IMR-90 (cell line): ENCODE data around the gene MIXL1. TPM values are rescaled to one million over a fixed set of nuclear protein-coding genes. Genes with fewer than 3 reads are reported as not detected.

ENCODE experiments used
- ATAC-seq: fragments of 200-7000 bp; cut with Tn5 transposase; 2 replicates; pipeline ENCODE4 v1.9.1; 2020; ENCODE audit warnings: low read depth, mild to moderate bottlenecking, moderate library complexity
- BruUV-seq: library from RNA; stranded (reverse); fragments of 400-500 nt; replicated peaks from 2 replicates; lab custom pipeline; 2021; lab: Mats Ljungman, UMichigan
- CTCF ChIA-PET: fragments of 300-600 bp; formaldehyde crosslinking; extraction: SDS; loops from one replicate; lab custom pipeline; 2021; ENCODE audit warnings: antibody characterized with exemption; lab: Yijun Ruan, JAX
- POLR2A ChIA-PET: fragments of 300-600 bp; sonication (Branson Sonifier 250); formaldehyde crosslinking; loops from one replicate; lab custom pipeline; 2022; ENCODE audit warnings: antibody characterized with exemption; ENCODE audit not compliant: unreplicated experiment; lab: Charles Lee
- DNase-seq: peaks from one replicate; pipeline ENCODE4 v3.0.0; 2013
- H2AFZ ChIP-seq: replicated peaks from 2 replicates; pipeline ENCODE3; 2013; ENCODE audit warnings: low read length, mild to moderate bottlenecking; ENCODE audit not compliant: poor library complexity
- H2AK5ac ChIP-seq: 2 replicates; pipeline ENCODE4 v1.6.1; 2013; ENCODE audit warnings: low read depth, low read length, inconsistent platforms
- H2AK9ac ChIP-seq: replicated peaks from 2 replicates; pipeline ENCODE3; 2013; ENCODE audit warnings: mild to moderate bottlenecking, low read depth, low read length, moderate library complexity; ENCODE audit not compliant: poor library complexity
- H2BK120ac ChIP-seq: 2 replicates; pipeline ENCODE4 v1.6.1; 2013; ENCODE audit warnings: low read depth, low read length, inconsistent platforms
- H2BK15ac ChIP-seq: 3 replicates; pipeline ENCODE4 v1.6.1; 2013; ENCODE audit warnings: low read depth, low read length, inconsistent platforms
- H2BK20ac ChIP-seq: 2 replicates; pipeline ENCODE4 v1.6.1; 2013; ENCODE audit warnings: low read depth, mild to moderate bottlenecking, inconsistent platforms, low read length, moderate library complexity
- H2BK5ac ChIP-seq: 2 replicates; pipeline ENCODE4 v1.6.1; 2013; ENCODE audit warnings: mild to moderate bottlenecking, low read depth, low read length, inconsistent platforms; ENCODE audit not compliant: poor library complexity, severe bottlenecking
- H3K14ac ChIP-seq: replicated peaks from 2 replicates; pipeline ENCODE4 v1.6.1; 2013; ENCODE audit warnings: low read depth, low read length, inconsistent platforms
- H3K18ac ChIP-seq: 2 replicates; pipeline ENCODE4 v1.6.1; 2013; ENCODE audit warnings: low read depth, low read length, control low read depth
- H3K23ac ChIP-seq: 2 replicates; pipeline ENCODE4 v1.6.1; 2013; ENCODE audit warnings: low read depth, low read length, inconsistent platforms
- H3K27ac ChIP-seq: 2 replicates; pipeline ENCODE4 v1.5.1; 2013; ENCODE audit warnings: mild to moderate bottlenecking, control low read depth, low read length; ENCODE audit not compliant: insufficient read depth
- H3K27me3 ChIP-seq: 2 replicates; pipeline ENCODE4 v1.6.1; 2013; ENCODE audit warnings: low read length; ENCODE audit not compliant: control insufficient read depth, insufficient read depth
- H3K36me3 ChIP-seq: 2 replicates; pipeline ENCODE4 v1.6.1; 2013; ENCODE audit warnings: low read length, mixed read lengths; ENCODE audit not compliant: control insufficient read depth, insufficient read depth
- H3K4ac ChIP-seq: 2 replicates; pipeline ENCODE4 v1.6.1; 2013; ENCODE audit warnings: low read depth, low read length, inconsistent platforms
- H3K4me1 ChIP-seq: 2 replicates; pipeline ENCODE4 v1.6.1; 2013; ENCODE audit warnings: low read length, mixed read lengths; ENCODE audit not compliant: control insufficient read depth, insufficient read depth
- H3K4me2 ChIP-seq: 2 replicates; pipeline ENCODE4 v1.6.1; 2013; ENCODE audit warnings: low read depth, mild to moderate bottlenecking, control low read depth, low read length, moderate library complexity
- H3K4me3 ChIP-seq: 2 replicates; pipeline ENCODE4 v1.5.1; 2013; ENCODE audit warnings: low read depth, mild to moderate bottlenecking, control low read depth, low read length, moderate library complexity; ENCODE audit not compliant: insufficient read depth
- H3K56ac ChIP-seq: 2 replicates; pipeline ENCODE4 v1.6.1; 2013; ENCODE audit warnings: low read length, inconsistent platforms; ENCODE audit not compliant: insufficient read depth; ENCODE audit errors: extremely low read depth
- H3K79me1 ChIP-seq, 2 experiments: 2 replicates each; pipeline ENCODE4 v1.6.1; 2013; ENCODE audit warnings: low read length in 2 of 2, inconsistent platforms in 1 of 2, low read depth in 1 of 2
- H3K9ac ChIP-seq: 2 replicates; pipeline ENCODE4 v1.6.1; 2013; ENCODE audit warnings: low read depth, low read length, control low read depth
- H3K9me1 ChIP-seq: 2 replicates; pipeline ENCODE4 v1.6.1; 2013; ENCODE audit warnings: low read length, inconsistent platforms; ENCODE audit not compliant: insufficient read depth
- H3K9me3 ChIP-seq: 2 replicates; pipeline ENCODE4 v1.6.1; 2013; ENCODE audit warnings: low read length; ENCODE audit not compliant: control insufficient read depth, insufficient read depth
- H4K20me1 ChIP-seq: 2 replicates; pipeline ENCODE4 v1.6.1; 2013; ENCODE audit warnings: low read length, inconsistent platforms; ENCODE audit not compliant: insufficient read depth
- H4K5ac ChIP-seq: 2 replicates; pipeline ENCODE4 v1.6.1; 2013; ENCODE audit warnings: mild to moderate bottlenecking, low read depth, low read length, control low read depth
- H4K8ac ChIP-seq, 2 experiments: 2 replicates each; pipeline ENCODE4 v1.6.1; 2013; ENCODE audit warnings: low read depth in 2 of 2, low read length in 2 of 2, control low read depth in 1 of 2, inconsistent platforms in 1 of 2
- H4K91ac ChIP-seq: 2 replicates; pipeline ENCODE4 v1.6.1; 2013; ENCODE audit warnings: low read depth, low read length, inconsistent platforms; ENCODE audit not compliant: insufficient read depth
- MAFK ChIP-seq: IDR thresholded peaks from 2 replicates; pipeline ENCODE4 v1.6.1; 2012; ENCODE audit warnings: low read depth, low read length, improper control_type of control experiment
- MAZ ChIP-seq: IDR thresholded peaks from 2 replicates; pipeline ENCODE4 v1.6.1; 2012; ENCODE audit warnings: low read depth, mild to moderate bottlenecking, low read length, improper control_type of control experiment, moderate library complexity, borderline replicate concordance
- POLR2A ChIP-seq: IDR thresholded peaks from 2 replicates; pipeline ENCODE4 v1.6.1; 2012; ENCODE audit warnings: mild to moderate bottlenecking, low read depth, low read length
- RAD21 ChIP-seq: IDR thresholded peaks from 2 replicates; pipeline ENCODE4 v1.6.1; 2012; ENCODE audit warnings: low read length, improper control_type of control experiment
- RCOR1 ChIP-seq: IDR thresholded peaks from 2 replicates; pipeline ENCODE4 v1.6.1; 2012; ENCODE audit warnings: mild to moderate bottlenecking, low read length, improper control_type of control experiment; ENCODE audit not compliant: insufficient replicate concordance
- RFX5 ChIP-seq: IDR thresholded peaks from 2 replicates; pipeline ENCODE4 v1.8.0; 2012; ENCODE audit warnings: low read depth, mild to moderate bottlenecking, low read length, moderate library complexity
- WGBS, 2 experiments: methylation state at CpG; one replicate each; pipeline versions ENCODE4 v1.1.5 to v1.1.7; 2013; ENCODE audit warnings: missing lambda C conversion rate in 2 of 2; ENCODE audit not compliant: insufficient read length in 1 of 2; ENCODE audit errors: extremely low coverage in 2 of 2; 5-methylcytosine and 5-hydroxymethylcytosine counted together
- dilution Hi-C: fragments of 300-500 bp; cut with HindIII; formaldehyde crosslinking; loops from one replicate; pipeline ENCODE4 v1.14.3; 2018; ENCODE audit warnings: low sequenced_read_pairs; ENCODE audit not compliant: unreplicated experiment
- in situ Hi-C: fragments of 300-500 bp; cut with MboI; formaldehyde crosslinking; loops from 3 replicates; pipeline ENCODE4 v1.14.3; 2019; ENCODE audit warnings: low sequenced_read_pairs, inconsistent platforms, mixed read lengths
- intact Hi-C: fragments of 100-400 bp; cut with micrococcal nuclease; formaldehyde crosslinking; loops from 2 replicates; pipeline ENCODE4 v1.10.0; 2022
- polyA plus RNA-seq, 3 experiments: library from polyadenylated mRNA; depleted of rRNA; stranded (reverse); fragments of >200 nt; gene quantifications; 2 replicates each; pipeline ENCODE4 v1.2.3, GENCODE V29; 2012; ENCODE audit warnings: low replicate concordance in 1 of 3
- total RNA-seq: library from RNA; depleted of rRNA; stranded (reverse); fragments of >200 nt; gene quantifications from 2 replicates; pipeline ENCODE4 v1.2.3, GENCODE V29; 2012
- TF ChIP-seq, protein P1 (sequence below): conservative IDR thresholded peaks from 2 replicates; pipeline ENCODE4 v1.5.1; 2012; ENCODE audit warnings: mild to moderate bottlenecking, low read depth, low read length, improper control_type of control experiment
- TF ChIP-seq, protein P2 (sequence below): fragments of 150-350 bp; IDR thresholded peaks from 2 replicates; pipeline ENCODE4 v1.6.1; 2017; ENCODE audit warnings: mild to moderate bottlenecking, antibody characterized with exemption, low read length, low read depth

MIXL1 gene
- total and polyA plus RNA-seq, 2 of the 4 experiments (the other 2 are of a cell fraction), result not detected

DNA sequence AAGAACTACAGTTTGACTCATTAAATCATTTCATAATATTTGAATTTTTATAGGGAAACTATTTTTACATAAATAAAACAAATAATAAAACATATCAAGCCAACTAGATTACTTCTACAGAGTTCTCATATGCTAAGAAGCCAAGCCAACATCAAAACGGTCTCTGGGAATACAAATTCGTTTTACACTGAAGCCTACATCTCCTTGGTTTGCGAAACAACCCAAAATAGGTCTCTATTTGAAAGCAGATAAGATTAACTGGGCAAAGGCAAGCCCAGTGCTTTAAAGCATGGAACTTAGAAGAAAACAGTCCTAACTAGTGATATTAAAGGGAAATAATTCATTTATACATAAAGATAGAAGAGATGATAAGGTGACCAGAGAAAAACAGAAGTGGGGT is 25.3 kb downstream of the MIXL1 start:
- H4K5ac ChIP-seq, result no peak overlapping the region
- dilution Hi-C loops, result no loop called here
- H3K36me3 ChIP-seq, result no peaks in the 10 kb centered on the region; the same call in 1 of the 2 replicates
- H2AK9ac ChIP-seq, result no peak overlapping the region
- H2AFZ ChIP-seq, result no peak overlapping the region
- no peak overlapping the region for H2BK20ac ChIP-seq
- no peaks in the 10 kb centered on the region for H3K4me1 ChIP-seq
- H3K18ac ChIP-seq, result no peak overlapping the region
- no CpG with 5 or more reads among the region's 3 CpGs for WGBS, 2 experiments
- no peak overlapping the region for H2BK120ac ChIP-seq
- H4K20me1 ChIP-seq, result no peaks in the 10 kb centered on the region
- no peak overlapping the region for H2AK5ac ChIP-seq
- no peak overlapping the region for H3K9ac ChIP-seq
- in situ Hi-C loops, result no loop called here
- no peak overlapping the region for H3K27ac ChIP-seq
- no peak for DNase-seq
- ATAC-seq, result no peak
- H2BK15ac ChIP-seq, result no peak overlapping the region
- POLR2A ChIA-PET, result no interaction called here
- H4K91ac ChIP-seq, result no peak overlapping the region
- no peaks in the 10 kb centered on the region for H3K9me1 ChIP-seq
- no peak overlapping the region for H2BK5ac ChIP-seq
- no peak overlapping the region for H3K4me3 ChIP-seq
- CTCF ChIA-PET, result no interaction called here
- no TSS peak for BruUV-seq
- intact Hi-C loops, result no loop called here
- H3K79me1 ChIP-seq, result no peaks in the 10 kb centered on the region
- no peak overlapping the region for H3K56ac ChIP-seq
- no peak overlapping the region for H3K4ac ChIP-seq
- no peak overlapping the region for H3K23ac ChIP-seq
- H3K4me2 ChIP-seq, result no peak overlapping the region
- H4K8ac ChIP-seq, result no peak overlapping the region
- H3K14ac ChIP-seq, result no peak overlapping the region
- no peaks in the 10 kb centered on the region for H3K27me3 ChIP-seq
- TF ChIP-seq, protein P1, sequence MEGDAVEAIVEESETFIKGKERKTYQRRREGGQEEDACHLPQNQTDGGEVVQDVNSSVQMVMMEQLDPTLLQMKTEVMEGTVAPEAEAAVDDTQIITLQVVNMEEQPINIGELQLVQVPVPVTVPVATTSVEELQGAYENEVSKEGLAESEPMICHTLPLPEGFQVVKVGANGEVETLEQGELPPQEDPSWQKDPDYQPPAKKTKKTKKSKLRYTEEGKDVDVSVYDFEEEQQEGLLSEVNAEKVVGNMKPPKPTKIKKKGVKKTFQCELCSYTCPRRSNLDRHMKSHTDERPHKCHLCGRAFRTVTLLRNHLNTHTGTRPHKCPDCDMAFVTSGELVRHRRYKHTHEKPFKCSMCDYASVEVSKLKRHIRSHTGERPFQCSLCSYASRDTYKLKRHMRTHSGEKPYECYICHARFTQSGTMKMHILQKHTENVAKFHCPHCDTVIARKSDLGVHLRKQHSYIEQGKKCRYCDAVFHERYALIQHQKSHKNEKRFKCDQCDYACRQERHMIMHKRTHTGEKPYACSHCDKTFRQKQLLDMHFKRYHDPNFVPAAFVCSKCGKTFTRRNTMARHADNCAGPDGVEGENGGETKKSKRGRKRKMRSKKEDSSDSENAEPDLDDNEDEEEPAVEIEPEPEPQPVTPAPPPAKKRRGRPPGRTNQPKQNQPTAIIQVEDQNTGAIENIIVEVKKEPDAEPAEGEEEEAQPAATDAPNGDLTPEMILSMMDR, result no peak
- no peak for TF ChIP-seq MAFK
- no peak for TF ChIP-seq MAZ
- no peak for TF ChIP-seq POLR2A
- TF ChIP-seq RAD21, result no peak
- no peak for TF ChIP-seq RCOR1
- no peak for TF ChIP-seq RFX5
- TF ChIP-seq, protein P2, sequence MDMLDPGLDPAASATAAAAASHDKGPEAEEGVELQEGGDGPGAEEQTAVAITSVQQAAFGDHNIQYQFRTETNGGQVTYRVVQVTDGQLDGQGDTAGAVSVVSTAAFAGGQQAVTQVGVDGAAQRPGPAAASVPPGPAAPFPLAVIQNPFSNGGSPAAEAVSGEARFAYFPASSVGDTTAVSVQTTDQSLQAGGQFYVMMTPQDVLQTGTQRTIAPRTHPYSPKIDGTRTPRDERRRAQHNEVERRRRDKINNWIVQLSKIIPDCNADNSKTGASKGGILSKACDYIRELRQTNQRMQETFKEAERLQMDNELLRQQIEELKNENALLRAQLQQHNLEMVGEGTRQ, result no peak
- H3K9me3 ChIP-seq, result no peaks in the 10 kb centered on the region
